Nephron (organoid): Measurements from ENCODE around the gene LBP.
"Not testable (repeated sequence)": the region's sequence is repeated elsewhere in the genome, so short reads cannot be mapped to it uniquely, and the experiment has no call there.

Source experiments
- H3K27ac Mint-ChIP-seq, 3 experiments: 2 replicates each; pipeline ENCODE4 v1.8.0; 2020; ENCODE audit warnings: mixed read lengths in 3 of 3, mild to moderate bottlenecking in 2 of 3, moderate library complexity in 1 of 3
- H3K27me3 Mint-ChIP-seq: 2 replicates; pipeline ENCODE4 v1.8.0; 2021; ENCODE audit warnings: low read depth, mild to moderate bottlenecking, moderate library complexity, mixed read lengths
- H3K36me3 Mint-ChIP-seq: 2 replicates; pipeline ENCODE4 v1.8.0; 2020; ENCODE audit warnings: low read depth, mixed read lengths
- H3K4me1 Mint-ChIP-seq: 2 replicates; pipeline ENCODE4 v1.8.0; 2020; ENCODE audit warnings: mixed read lengths
- H3K4me3 Mint-ChIP-seq, 3 experiments: 2 replicates each; pipeline ENCODE4 v1.8.0; 2020; ENCODE audit warnings: mild to moderate bottlenecking in 3 of 3, mixed read lengths in 3 of 3, moderate library complexity in 2 of 3
- H3K9me3 Mint-ChIP-seq: 2 replicates; pipeline ENCODE4 v1.8.0; 2020; ENCODE audit warnings: mixed read lengths
- TF ChIP-seq, protein P1 (sequence below), 3 experiments: fragments of 200-600 bp; sonication (generic); IDR thresholded peaks; one replicate each; pipeline ENCODE4 v1.5.0; 2021; ENCODE audit warnings: antibody characterized with exemption in 3 of 3; ENCODE audit not compliant: unreplicated experiment in 3 of 3

LBP gene

DNA sequence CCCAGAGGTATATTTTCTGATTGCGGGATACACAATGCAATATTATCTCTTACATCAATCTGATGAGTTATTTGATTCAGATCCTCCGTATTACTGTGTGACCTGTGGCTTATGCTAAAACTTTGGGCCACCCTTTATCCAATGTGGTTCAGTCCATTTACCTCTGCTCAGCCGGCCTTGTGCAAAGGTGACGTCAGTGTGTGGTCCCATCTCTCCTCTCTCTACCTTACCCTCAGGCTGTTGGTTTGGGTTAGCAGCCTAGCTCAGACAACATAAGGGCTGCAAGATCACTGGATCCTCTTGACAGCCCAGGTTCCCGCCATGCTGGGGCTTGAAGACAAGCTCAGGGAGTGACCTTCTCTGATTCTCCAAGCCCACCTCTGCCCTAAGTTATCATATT is 55.8 kb downstream of the LBP start:
- Mint-ChIP-seq H3K27ac (no peak overlapping the region), H3K4me1 (no peaks in the 10 kb centered on the region), H3K4me3 (no peak overlapping the region), H3K9me3 (peaks cover 13% of the 10 kb centered on the region), H3K36me3 (peaks cover 16% of the 10 kb centered on the region), H3K27me3 (no peaks in the 10 kb centered on the region)
- TF ChIP-seq, protein P1, sequence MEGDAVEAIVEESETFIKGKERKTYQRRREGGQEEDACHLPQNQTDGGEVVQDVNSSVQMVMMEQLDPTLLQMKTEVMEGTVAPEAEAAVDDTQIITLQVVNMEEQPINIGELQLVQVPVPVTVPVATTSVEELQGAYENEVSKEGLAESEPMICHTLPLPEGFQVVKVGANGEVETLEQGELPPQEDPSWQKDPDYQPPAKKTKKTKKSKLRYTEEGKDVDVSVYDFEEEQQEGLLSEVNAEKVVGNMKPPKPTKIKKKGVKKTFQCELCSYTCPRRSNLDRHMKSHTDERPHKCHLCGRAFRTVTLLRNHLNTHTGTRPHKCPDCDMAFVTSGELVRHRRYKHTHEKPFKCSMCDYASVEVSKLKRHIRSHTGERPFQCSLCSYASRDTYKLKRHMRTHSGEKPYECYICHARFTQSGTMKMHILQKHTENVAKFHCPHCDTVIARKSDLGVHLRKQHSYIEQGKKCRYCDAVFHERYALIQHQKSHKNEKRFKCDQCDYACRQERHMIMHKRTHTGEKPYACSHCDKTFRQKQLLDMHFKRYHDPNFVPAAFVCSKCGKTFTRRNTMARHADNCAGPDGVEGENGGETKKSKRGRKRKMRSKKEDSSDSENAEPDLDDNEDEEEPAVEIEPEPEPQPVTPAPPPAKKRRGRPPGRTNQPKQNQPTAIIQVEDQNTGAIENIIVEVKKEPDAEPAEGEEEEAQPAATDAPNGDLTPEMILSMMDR (IDR thresholded peaks at IDR 0.05; ENCODE audit: unreplicated experiment in 3 of 3), result no peak

DNA sequence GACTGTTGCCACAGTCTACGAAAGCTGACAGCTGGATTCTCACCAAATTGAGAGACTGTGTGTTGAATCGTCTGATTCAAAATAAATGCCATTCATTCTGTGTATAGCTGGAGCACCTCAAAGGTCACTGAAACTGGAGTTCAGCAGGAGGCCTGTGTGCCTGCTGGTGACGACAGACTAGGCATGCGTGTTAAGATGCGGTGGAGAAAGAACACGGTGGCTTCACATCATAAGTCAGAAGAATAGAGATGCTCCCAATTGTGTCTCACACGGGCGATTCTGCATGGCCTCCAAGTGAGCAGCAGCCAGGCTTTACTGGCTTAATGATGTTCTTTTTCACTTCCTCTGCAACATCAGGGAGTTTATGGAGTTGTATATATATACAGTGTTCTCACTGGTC is 56.5 kb downstream of the LBP start:
- Mint-ChIP-seq H3K36me3 (peaks cover 19% of the 10 kb centered on the region), H3K27me3 (no peaks in the 10 kb centered on the region), H3K4me1 (no peaks in the 10 kb centered on the region), H3K27ac (no peak overlapping the region), H3K4me3 (no peak overlapping the region), H3K9me3 (peaks cover 13% of the 10 kb centered on the region)
- TF ChIP-seq, protein P1 (IDR thresholded peaks at IDR 0.05; ENCODE audit: unreplicated experiment in 3 of 3), result no peak

DNA sequence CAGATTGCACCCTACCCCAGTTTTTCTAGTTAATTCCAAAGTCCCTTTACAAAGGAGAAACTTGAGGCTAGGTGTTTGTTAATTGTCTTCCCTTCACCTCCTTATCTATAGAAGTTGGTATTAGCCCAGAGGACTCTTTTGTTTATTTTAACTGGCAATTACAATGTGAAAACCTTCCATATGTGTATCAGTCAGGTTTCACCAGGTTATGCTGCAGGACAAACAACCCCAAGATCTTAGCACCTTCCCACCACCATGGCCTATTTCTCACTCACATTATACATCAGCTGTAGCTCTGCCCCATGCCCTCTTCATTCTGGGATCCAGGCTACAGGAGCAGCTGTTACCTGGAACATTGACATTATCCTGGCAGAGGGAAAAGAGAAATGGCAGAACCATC is 57.7 kb downstream of the LBP start:
- TF ChIP-seq, protein P1 (IDR thresholded peaks at IDR 0.05; ENCODE audit: unreplicated experiment in 3 of 3), result no peak
- Mint-ChIP-seq H3K4me1 (no peaks in the 10 kb centered on the region), H3K9me3 (peaks cover 13% of the 10 kb centered on the region), H3K36me3 (peaks cover 28% of the 10 kb centered on the region), H3K4me3 (no peak overlapping the region), H3K27ac (no peak overlapping the region), H3K27me3 (no peaks in the 10 kb centered on the region)

DNA sequence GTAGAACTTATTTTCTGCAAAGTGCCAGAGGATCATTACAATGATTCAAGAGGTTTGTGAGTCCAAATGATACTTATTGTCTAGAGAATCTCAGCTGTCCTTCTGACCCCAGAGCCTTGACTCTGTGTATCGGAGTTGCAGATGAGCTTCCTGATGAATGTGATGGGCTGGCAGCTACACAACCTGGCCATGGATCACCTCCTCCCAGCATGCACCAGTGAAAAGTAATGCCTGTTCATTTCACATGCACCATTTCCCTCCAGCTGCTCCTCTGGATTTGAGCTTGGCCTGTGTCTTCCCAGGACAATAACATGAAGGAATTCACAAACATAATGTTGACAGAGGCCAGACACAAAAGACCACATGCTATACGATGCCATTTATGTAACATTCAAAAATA is 58.9 kb downstream of the LBP start:
- peaks cover 13% of the 10 kb centered on the region for H3K9me3 Mint-ChIP-seq
- TF ChIP-seq, protein P1 (IDR thresholded peaks at IDR 0.05; ENCODE audit: unreplicated experiment in 3 of 3), result no peak

DNA sequence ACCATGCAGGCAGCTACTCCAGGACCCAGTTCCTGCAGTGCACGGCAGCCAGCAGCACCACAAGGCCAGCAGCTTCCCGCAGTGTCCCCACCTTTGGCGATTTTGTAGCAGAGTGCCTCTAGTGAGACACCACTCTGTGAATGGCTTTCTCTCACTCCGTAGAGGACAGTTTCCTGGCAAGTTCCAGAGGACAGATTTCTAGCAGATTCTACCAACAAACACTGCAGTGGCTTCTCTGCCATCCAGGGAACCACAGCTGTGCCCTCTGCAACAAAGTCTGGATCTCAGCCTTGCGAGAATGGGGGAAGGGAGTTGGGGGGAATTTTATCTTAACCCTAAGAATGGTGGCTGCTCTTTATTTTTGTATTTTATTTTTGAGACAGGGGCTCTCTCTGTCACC is 60.2 kb downstream of the LBP start:
- H3K27ac Mint-ChIP-seq, result no peak overlapping the region

More for the DNA sequence above, 58.9 kb downstream of the LBP start:
- Mint-ChIP-seq H3K4me1 (no peaks in the 10 kb centered on the region), H3K27me3 (no peaks in the 10 kb centered on the region), H3K27ac (no peak overlapping the region), H3K36me3 (peaks cover 28% of the 10 kb centered on the region), H3K4me3 (no peak overlapping the region)

DNA sequence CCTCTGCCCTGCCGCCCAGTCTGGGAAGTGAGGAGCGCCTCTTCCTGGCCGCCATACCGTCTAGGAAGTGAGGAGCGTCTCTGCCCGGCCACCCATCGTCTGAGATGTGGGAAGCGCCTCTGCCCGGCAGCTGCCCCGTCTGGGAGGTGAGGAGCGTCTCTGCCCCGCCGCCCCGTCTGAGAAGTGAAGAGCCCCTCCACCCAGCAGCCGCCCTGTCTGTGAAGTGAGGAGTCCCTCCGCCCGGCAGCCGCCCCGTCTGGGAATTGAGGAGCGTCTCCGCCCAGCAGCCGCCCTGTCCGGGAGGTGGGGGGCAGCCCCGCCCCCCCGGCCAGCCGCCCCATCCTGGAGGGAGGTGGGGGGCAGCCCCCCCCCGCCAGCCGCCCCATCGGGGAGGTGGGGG is 61.0 kb downstream of the LBP start:
- Mint-ChIP-seq H3K36me3 (peaks cover 39% of the 10 kb centered on the region), H3K4me1 (no peaks in the 10 kb centered on the region), H3K27me3 (no peaks in the 10 kb centered on the region), H3K4me3 (no peak overlapping the region), H3K27ac (no peak overlapping the region), H3K9me3 (peaks cover 13% of the 10 kb centered on the region)
- TF ChIP-seq, protein P1 (IDR thresholded peaks at IDR 0.05; ENCODE audit: unreplicated experiment in 3 of 3), result no peak

More for the DNA sequence above, 60.2 kb downstream of the LBP start:
- Mint-ChIP-seq H3K27me3 (no peaks in the 10 kb centered on the region), H3K9me3 (peaks cover 13% of the 10 kb centered on the region), H3K4me3 (no peak overlapping the region), H3K4me1 (no peaks in the 10 kb centered on the region), H3K36me3 (peaks cover 34% of the 10 kb centered on the region)
- TF ChIP-seq, protein P1 (IDR thresholded peaks at IDR 0.05; ENCODE audit: unreplicated experiment in 3 of 3), result no peak

DNA sequence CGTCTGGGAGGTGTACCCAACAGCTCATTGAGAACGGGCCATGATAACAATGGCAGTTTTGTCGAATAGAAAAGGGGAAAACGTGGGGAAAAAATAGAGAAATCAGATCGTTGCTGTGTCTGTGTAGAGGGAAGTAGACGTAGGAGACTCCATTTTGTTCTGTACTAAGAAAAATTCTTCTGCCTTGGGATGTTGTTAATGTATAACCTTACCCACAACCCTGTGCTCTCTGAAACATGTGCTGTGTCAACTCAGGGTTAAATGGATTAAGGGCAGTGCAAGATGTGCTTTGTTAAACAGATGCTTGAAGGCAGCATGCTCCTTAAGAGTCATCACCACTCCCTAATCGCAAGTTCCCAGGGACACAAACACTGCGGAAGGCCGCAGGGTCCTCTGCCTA is 61.5 kb downstream of the LBP start:
- H3K4me3 Mint-ChIP-seq, H3K4me1 Mint-ChIP-seq, H3K27me3 Mint-ChIP-seq: not testable (repeated sequence)
- Mint-ChIP-seq H3K27ac (peak overlapping the region in 1 of 3 experiments; percentile 78), H3K36me3 (peaks cover 43% of the 10 kb centered on the region), H3K9me3 (peaks cover 13% of the 10 kb centered on the region)
